ENCODE data around the gene NXN. TPM values are rescaled to one million over a fixed set of nuclear protein-coding genes. Genes with fewer than 3 reads are reported as not detected.

Gene NXN
- total RNA-seq, 1 donor from 2014 or later: 76.4 TPM

DNA sequence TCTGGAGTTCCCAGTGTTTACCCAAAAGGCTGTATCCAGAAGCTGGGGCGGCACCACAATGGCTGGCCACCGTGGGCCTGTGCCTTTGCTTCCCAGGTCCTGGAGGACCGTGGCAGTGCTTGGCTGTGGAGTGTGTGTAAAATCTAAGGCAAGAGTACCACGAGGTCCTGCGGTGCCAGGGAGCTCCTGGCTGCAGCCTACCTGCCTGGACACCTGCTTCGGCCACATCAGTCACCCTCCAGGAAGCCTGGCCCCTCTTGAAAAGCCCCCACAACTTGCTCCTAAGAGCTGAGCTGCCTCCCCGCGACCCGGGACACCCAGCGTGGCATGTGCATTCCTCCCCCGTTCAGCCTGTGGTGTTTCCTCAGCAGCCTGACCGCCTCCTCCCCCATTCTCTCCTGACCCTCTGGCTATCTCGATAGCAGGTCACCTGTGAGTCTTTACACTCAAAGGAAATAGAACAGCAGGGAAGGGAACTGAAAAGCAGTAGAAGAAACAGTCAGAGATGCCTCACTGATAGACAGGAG lies 25.3 kb upstream of the NXN start:
- Mint-ChIP-seq H3K27ac (ENCODE audit: unreplicated experiment) (no peak overlapping the region), H3K4me3 (no peak overlapping the region), H3K27me3 (ENCODE audit: low read depth) (no peaks in the 10 kb centered on the region), H3K36me3 (ENCODE audit: low read depth) (peaks cover 3% of the 10 kb centered on the region), H3K4me1 (no peaks in the 10 kb centered on the region), H3K9me3 (no peaks in the 10 kb centered on the region)
- DNase-seq (ENCODE audit: low read depth, low spot score): no peak
- TF ChIP-seq, protein P1, sequence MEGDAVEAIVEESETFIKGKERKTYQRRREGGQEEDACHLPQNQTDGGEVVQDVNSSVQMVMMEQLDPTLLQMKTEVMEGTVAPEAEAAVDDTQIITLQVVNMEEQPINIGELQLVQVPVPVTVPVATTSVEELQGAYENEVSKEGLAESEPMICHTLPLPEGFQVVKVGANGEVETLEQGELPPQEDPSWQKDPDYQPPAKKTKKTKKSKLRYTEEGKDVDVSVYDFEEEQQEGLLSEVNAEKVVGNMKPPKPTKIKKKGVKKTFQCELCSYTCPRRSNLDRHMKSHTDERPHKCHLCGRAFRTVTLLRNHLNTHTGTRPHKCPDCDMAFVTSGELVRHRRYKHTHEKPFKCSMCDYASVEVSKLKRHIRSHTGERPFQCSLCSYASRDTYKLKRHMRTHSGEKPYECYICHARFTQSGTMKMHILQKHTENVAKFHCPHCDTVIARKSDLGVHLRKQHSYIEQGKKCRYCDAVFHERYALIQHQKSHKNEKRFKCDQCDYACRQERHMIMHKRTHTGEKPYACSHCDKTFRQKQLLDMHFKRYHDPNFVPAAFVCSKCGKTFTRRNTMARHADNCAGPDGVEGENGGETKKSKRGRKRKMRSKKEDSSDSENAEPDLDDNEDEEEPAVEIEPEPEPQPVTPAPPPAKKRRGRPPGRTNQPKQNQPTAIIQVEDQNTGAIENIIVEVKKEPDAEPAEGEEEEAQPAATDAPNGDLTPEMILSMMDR (conservative IDR thresholded peaks at IDR 0.05): no peak

DNA sequence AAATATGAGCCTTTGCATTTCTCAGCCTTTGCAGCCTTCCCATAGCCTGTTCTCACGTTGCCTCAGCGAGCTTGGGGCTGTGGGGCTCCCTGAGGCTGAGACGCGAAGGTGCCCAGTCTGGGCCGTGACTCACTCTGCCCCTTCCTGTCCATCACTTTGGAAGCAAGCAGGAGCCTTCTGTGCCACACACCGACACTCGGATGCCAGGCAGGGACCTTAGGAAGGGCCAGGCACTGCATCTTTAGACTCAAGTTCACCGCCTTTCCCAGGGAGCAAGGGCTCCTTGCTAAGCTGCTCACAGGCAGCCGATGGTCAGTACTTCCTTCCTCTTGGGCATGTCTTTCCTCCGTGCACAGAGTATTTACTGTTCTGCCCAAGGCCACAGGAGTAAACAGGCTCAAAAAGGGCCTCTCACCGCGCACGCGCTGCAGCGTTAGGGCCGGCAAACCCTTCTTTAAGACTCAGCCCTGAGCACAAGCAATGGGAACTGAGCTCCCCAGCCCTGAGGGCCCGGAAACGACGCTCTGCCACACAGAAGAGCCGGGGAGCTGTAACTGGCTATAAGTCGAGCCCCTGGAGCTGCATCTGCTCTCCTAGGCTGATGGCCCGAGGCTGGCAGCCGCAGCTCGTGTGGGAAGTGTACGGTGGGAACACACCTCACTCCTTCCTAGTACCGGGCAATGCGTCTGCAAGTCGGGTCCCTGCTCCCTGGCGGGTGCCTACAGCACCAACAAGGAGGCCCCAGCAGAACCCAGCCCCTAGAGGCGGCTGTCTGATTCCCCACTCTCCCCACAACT lies 24.6 kb upstream of the NXN start:
- peaks cover 2% of the 10 kb centered on the region for H3K4me1 Mint-ChIP-seq
- no peak overlapping the region for H3K27ac Mint-ChIP-seq (ENCODE audit: unreplicated experiment)
- TF ChIP-seq, protein P1 (conservative IDR thresholded peaks at IDR 0.05): no peak
- H3K4me3 Mint-ChIP-seq: no peak overlapping the region
- no peaks in the 10 kb centered on the region for H3K27me3 Mint-ChIP-seq (ENCODE audit: low read depth)
- H3K9me3 Mint-ChIP-seq: no peaks in the 10 kb centered on the region
- H3K36me3 Mint-ChIP-seq (ENCODE audit: low read depth): peaks cover 3% of the 10 kb centered on the region
- DNase-seq (ENCODE audit: low read depth, low spot score): no peak

DNA sequence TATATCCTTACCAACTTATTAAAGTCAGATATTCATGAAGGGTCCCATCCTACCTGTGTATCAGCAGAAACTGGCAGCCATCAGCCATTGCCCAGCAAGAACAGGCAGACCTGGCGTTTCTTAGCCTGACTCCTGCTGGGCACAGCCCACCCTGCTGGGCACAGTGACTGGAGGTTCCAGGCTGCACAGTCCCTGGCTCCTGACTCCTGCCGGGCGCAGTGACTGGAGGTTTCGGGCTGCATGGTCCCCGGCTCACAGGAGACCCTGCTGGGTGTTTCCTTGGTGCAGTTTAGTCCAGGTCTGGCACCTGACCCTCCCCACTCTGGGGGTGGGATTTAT lies 24.0 kb upstream of the NXN start:
- Mint-ChIP-seq H3K4me1 (peaks cover 6% of the 10 kb centered on the region), H3K27me3 (ENCODE audit: low read depth) (no peaks in the 10 kb centered on the region), H3K4me3 (no peak overlapping the region), H3K36me3 (ENCODE audit: low read depth) (peaks cover 3% of the 10 kb centered on the region), H3K9me3 (no peaks in the 10 kb centered on the region), H3K27ac (ENCODE audit: unreplicated experiment) (no peak overlapping the region)
- no peak for DNase-seq (ENCODE audit: low read depth, low spot score)
- TF ChIP-seq, protein P1 (conservative IDR thresholded peaks at IDR 0.05): no peak

DNA sequence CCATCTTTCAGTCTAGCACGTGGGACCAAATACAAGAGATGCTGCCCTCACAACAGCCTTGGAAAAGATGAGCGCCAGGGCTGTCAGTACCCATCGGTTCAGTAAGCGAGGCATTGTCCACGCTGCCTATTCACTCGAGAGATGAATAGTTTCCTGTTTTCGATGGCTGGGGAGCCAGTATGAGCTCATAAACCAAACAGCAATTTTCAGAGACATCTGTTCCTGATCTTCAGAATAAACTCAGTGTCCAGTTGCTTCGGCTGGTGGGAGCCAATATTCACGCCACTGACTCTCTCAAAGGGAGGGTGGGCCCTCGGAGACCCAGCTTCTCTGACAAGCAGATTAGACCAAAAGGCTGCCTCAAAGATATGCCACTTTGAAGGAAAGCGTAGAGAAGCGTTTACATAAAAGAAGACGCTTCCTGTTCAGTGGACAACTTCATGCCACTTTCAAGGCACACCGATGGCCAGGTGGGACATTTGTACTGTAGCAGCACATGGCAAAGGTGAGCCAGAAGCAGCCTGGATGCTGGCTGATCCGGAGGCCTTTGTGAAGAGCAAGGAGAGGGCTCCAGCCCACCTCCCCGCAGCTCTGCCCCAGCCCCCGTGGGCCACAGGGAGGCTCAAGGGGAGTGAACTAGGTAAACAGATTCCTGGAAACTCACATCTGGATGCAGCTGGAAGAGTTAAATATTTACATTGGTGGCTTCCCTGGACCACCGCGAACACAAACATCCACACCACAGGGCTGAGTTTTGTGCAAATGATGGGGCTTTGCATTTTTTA lies 23.4 kb upstream of the NXN start:
- Mint-ChIP-seq H3K4me3 (no peak overlapping the region), H3K27me3 (ENCODE audit: low read depth) (no peaks in the 10 kb centered on the region), H3K9me3 (no peaks in the 10 kb centered on the region), H3K27ac (ENCODE audit: unreplicated experiment) (peak overlapping the region; percentile 88), H3K36me3 (ENCODE audit: low read depth) (peaks cover 3% of the 10 kb centered on the region), H3K4me1 (peaks cover 12% of the 10 kb centered on the region)
- TF ChIP-seq, protein P1 (conservative IDR thresholded peaks at IDR 0.05): no peak
- DNase-seq (ENCODE audit: low read depth, low spot score): no peak

DNA sequence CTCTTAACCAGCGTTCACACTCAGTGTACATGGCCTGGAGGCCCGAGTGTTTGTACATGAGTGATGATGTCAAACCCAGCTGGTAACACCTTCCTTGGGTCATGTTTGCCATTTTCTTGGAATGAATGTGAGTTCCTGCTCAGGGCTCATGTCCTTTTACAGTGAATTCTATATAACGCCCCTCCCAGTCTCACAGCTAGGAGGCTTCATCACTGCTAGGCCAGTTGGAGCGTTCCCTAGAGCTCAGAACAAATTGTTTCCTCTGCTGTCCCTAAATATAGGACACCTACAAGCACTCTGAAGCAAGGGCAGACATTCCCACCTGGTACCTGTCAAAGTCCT lies 22.8 kb upstream of the NXN start:
- Mint-ChIP-seq H3K4me3 (peak overlapping the region; percentile 41), H3K4me1 (peaks cover 17% of the 10 kb centered on the region), H3K27me3 (ENCODE audit: low read depth) (no peaks in the 10 kb centered on the region), H3K9me3 (no peaks in the 10 kb centered on the region), H3K36me3 (ENCODE audit: low read depth) (peaks cover 3% of the 10 kb centered on the region), H3K27ac (ENCODE audit: unreplicated experiment) (no peak overlapping the region)
- TF ChIP-seq, protein P1 (conservative IDR thresholded peaks at IDR 0.05): no peak
- no peak for DNase-seq (ENCODE audit: low read depth, low spot score)

Data from neural crest cell (in vitro differentiated cells).